AG04449 (cell line): ENCODE measurements around the gene RNF111.
A peak's percentile ranks its signal among the peaks of the same experiment; 100 is the strongest.

Source experiments
- CTCF ChIA-PET: fragments of 350-600 bp; formaldehyde crosslinking; extraction: SDS; loops from one replicate; lab custom pipeline; 2021; ENCODE audit warnings: antibody characterized with exemption; lab: Yijun Ruan, JAX
- POLR2A ChIA-PET: fragments of 400-600, 350-600 bp; formaldehyde crosslinking; extraction: SDS; loops from one replicate; lab custom pipeline; 2020; ENCODE audit warnings: antibody characterized with exemption, inconsistent platforms; lab: Yijun Ruan, JAX
- DNase-seq: peaks from one replicate; pipeline ENCODE4 v3.0.0-alpha.2; 2010; ENCODE audit warnings: low read depth, low spot score
- H3K4me3 ChIP-seq: 2 replicates; pipeline ENCODE4 v1.5.1; 2011; ENCODE audit warnings: low read depth, mild to moderate bottlenecking, control low read depth, low read length
- CTCF ChIP-seq: IDR thresholded peaks from one replicate; pipeline ENCODE4 v1.5.1; 2011; ENCODE audit warnings: mild to moderate bottlenecking, moderate library complexity, low read length, control low read depth, inconsistent platforms; ENCODE audit not compliant: insufficient read depth; ENCODE audit errors: missing control alignments

RNF111 gene

GRCh38 chr15:59104912-59105732, 117.7 kb downstream of the RNF111 start, which contains the start of gene CCNB2:
CCNB2 (plus strand) TSS chr15:59105146; CDS start chr15:59105269, 123 bp downstream.
- ChIA-PET CTCF (interaction anchor here (1.5 kb wide), 1 partner anchor 125 kb away, joined by 5 read pairs; no protein-coding TSS in a partner anchor), POLR2A (no interaction called here)
- peak within 1 kb of the TSS; percentile 98 for H3K4me3 ChIP-seq
- no peak for TF ChIP-seq CTCF
- DNase-seq, result peak; percentile 52

GRCh38 chr15:59105854-59106253, 118.4 kb downstream of the RNF111 start:
- CTCF ChIA-PET, result interaction anchor here (1.2 to 1.5 kb wide), 2 partner anchors 119 to 126 kb away, joined by 3 to 5 read pairs; partner anchors contain the start of gene RNF111
- no peak for DNase-seq

GRCh38 chr15:59111251-59111650, 123.8 kb downstream of the RNF111 start:
- ChIA-PET CTCF (interaction anchor here (1.1 to 1.9 kb wide), 4 partner anchors 12 to 390 kb away, joined by 3 to 4 read pairs (median 4); no protein-coding TSS in a partner anchor), POLR2A (no interaction called here)
- TF ChIP-seq CTCF, result no peak
- H3K4me3 ChIP-seq, result no peak overlapping the region
- DNase-seq, result no peak

More at GRCh38 chr15:59105854-59106253, 118.4 kb downstream of the RNF111 start:
- H3K4me3 ChIP-seq, result peak overlapping the region; percentile 98
- POLR2A ChIA-PET, result no interaction called here
- no peak for TF ChIP-seq CTCF

GRCh38 chr15:59115047-59115446, 127.6 kb downstream of the RNF111 start:
- ChIA-PET POLR2A (no interaction called here), CTCF (no interaction called here)
- no peak for TF ChIP-seq CTCF
- DNase-seq, result no peak
- H3K4me3 ChIP-seq, result no peak overlapping the region

- POLR2A ChIA-PET, result no interaction called here
- peak; percentile 16 for DNase-seq
- no peak for TF ChIP-seq CTCF
- no peak overlapping the region for H3K4me3 ChIP-seq
- CTCF ChIA-PET, result interaction anchor here (0.9 to 1.3 kb wide), 2 partner anchors 9 to 14 kb away, joined by 3 read pairs; no protein-coding TSS in a partner anchor
Observed at GRCh38 chr15:59116141-59116540, 128.7 kb downstream of the RNF111 start.

- ChIA-PET POLR2A (no interaction called here), CTCF (interaction anchor here (0.9 to 1.3 kb wide), 2 partner anchors 10 to 15 kb away, joined by 3 read pairs; no protein-coding TSS in a partner anchor)
- no peak for DNase-seq
- TF ChIP-seq CTCF, result no peak
- H3K4me3 ChIP-seq, result no peak overlapping the region
Observed at GRCh38 chr15:59116771-59117170, 129.3 kb downstream of the RNF111 start.
